A549 (cell line): ENCODE measurements around the gene SARDH.

Source experiments
- EP300 ChIP-seq, 2 experiments: fragments of >200 bp; sonication (Bioruptor Twin); formaldehyde crosslinking; IDR thresholded peaks; 2 replicates in 1 of 2; 3 replicates in 1 of 2; pipeline ENCODE4 v1.6.1; 2016 to 2017
- FOSL2 ChIP-seq, 2 experiments: fragments of 450-650 bp in 1 of 2; fragments of >200 bp in 1 of 2; sonication (Bioruptor Twin) in 1 of 2; formaldehyde crosslinking; IDR thresholded peaks; 2 replicates each; pipeline versions ENCODE4 v1.5.0 to v1.6.1; 2016 to 2020; ENCODE audit warnings: mild to moderate bottlenecking in 1 of 2, moderate library complexity in 1 of 2
- HOXB5 ChIP-seq: fragments of 250-450 bp; sonication (Bioruptor Pico); IDR thresholded peaks from 2 replicates; pipeline ENCODE4 v1.5.0; 2020; ENCODE audit warnings: mild to moderate bottlenecking, moderate library complexity
- TF ChIP-seq, protein P1 (sequence below): fragments of >200 bp; sonication (Bioruptor Twin); formaldehyde crosslinking; IDR thresholded peaks from 3 replicates; pipeline ENCODE4 v1.5.1; 2016
- TF ChIP-seq, protein P2 (sequence below): fragments of 450-650 bp; IDR thresholded peaks from 2 replicates; pipeline ENCODE4 v1.6.1; 2014; ENCODE audit warnings: antibody characterized with exemption

GRCh38 chr9:133763272-133764183, 25.4 kb upstream of the SARDH start:
- TF ChIP-seq HOXB5 (CRISPR knock-in tag) (no peak), EP300 (IDR thresholded peaks at IDR 0.05) (no peak), FOSL2 (IDR thresholded peaks at IDR 0.05) (no peak), FOSL2 (CRISPR knock-in tag; IDR thresholded peaks at IDR 0.05) (no peak)
- TF ChIP-seq, protein P1, sequence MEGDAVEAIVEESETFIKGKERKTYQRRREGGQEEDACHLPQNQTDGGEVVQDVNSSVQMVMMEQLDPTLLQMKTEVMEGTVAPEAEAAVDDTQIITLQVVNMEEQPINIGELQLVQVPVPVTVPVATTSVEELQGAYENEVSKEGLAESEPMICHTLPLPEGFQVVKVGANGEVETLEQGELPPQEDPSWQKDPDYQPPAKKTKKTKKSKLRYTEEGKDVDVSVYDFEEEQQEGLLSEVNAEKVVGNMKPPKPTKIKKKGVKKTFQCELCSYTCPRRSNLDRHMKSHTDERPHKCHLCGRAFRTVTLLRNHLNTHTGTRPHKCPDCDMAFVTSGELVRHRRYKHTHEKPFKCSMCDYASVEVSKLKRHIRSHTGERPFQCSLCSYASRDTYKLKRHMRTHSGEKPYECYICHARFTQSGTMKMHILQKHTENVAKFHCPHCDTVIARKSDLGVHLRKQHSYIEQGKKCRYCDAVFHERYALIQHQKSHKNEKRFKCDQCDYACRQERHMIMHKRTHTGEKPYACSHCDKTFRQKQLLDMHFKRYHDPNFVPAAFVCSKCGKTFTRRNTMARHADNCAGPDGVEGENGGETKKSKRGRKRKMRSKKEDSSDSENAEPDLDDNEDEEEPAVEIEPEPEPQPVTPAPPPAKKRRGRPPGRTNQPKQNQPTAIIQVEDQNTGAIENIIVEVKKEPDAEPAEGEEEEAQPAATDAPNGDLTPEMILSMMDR = no peak
- TF ChIP-seq, protein P2, sequence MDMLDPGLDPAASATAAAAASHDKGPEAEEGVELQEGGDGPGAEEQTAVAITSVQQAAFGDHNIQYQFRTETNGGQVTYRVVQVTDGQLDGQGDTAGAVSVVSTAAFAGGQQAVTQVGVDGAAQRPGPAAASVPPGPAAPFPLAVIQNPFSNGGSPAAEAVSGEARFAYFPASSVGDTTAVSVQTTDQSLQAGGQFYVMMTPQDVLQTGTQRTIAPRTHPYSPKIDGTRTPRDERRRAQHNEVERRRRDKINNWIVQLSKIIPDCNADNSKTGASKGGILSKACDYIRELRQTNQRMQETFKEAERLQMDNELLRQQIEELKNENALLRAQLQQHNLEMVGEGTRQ = no peak
